PC-3 (cell line): ENCODE results near the gene RNF123. TPM values are rescaled to one million over a fixed set of nuclear protein-coding genes. Genes with fewer than 3 reads are reported as not detected.

Experiments
- ATAC-seq: fragments of 200-7000 bp; cut with Tn5 transposase; 2 replicates; pipeline ENCODE4 v1.9.1; 2020; ENCODE audit warnings: mild to moderate bottlenecking, moderate library complexity
- BruUV-seq: library from RNA; stranded (reverse); fragments of 400-500 nt; replicated peaks from 2 replicates; lab custom pipeline; 2021; lab: Mats Ljungman, UMichigan
- CTCF ChIA-PET: fragments of 300-600 bp; sonication (Branson Sonifier 250); formaldehyde crosslinking; loops from one replicate; lab custom pipeline; 2022; ENCODE audit warnings: antibody characterized with exemption; lab: Charles Lee
- POLR2A ChIA-PET: fragments of 300-600 bp; sonication (Branson Sonifier 250); formaldehyde crosslinking; loops from one replicate; lab custom pipeline; 2022; ENCODE audit warnings: antibody characterized with exemption; ENCODE audit not compliant: unreplicated experiment; lab: Charles Lee
- DNase-seq: peaks from one replicate; pipeline ENCODE4 v3.0.0-alpha.2; 2015
- H2AFZ ChIP-seq: fragments of 300-600 bp; sonication (generic); 2 replicates; pipeline ENCODE4 v1.6.0; 2016; ENCODE audit warnings: antibody characterized with exemption, low read length
- H3F3A ChIP-seq: fragments of 300-600 bp; sonication (generic); one replicate; pipeline ENCODE4 v1.6.0; 2017; ENCODE audit warnings: antibody characterized with exemption, low read length, control low read depth, mild to moderate bottlenecking; ENCODE audit not compliant: unreplicated experiment
- H3K27ac ChIP-seq: fragments of 300-600 bp; sonication (generic); 2 replicates; pipeline ENCODE4 v1.5.1; 2016; ENCODE audit warnings: mild to moderate bottlenecking, low read length
- H3K27me3 ChIP-seq: fragments of 300-600 bp; sonication (generic); 2 replicates; pipeline ENCODE4 v1.6.1; 2016; ENCODE audit warnings: low read length, mixed read lengths
- H3K36me3 ChIP-seq: fragments of 300-600 bp; sonication (generic); 2 replicates; pipeline ENCODE4 v1.6.1; 2016; ENCODE audit warnings: low read depth, mixed run types, low read length, mixed read lengths
- H3K4me1 ChIP-seq: fragments of 300-600 bp; sonication (generic); 2 replicates; pipeline ENCODE4 v1.5.1; 2016; ENCODE audit warnings: low read length; ENCODE audit not compliant: insufficient read depth
- H3K4me2 ChIP-seq: fragments of 300-600 bp; sonication (generic); 2 replicates; pipeline ENCODE4 v1.6.0; 2016; ENCODE audit warnings: low read length
- H3K4me3 ChIP-seq: fragments of 300-600 bp; sonication (generic); 2 replicates; pipeline ENCODE4 v1.5.1; 2016; ENCODE audit warnings: mild to moderate bottlenecking, low read length, mixed read lengths
- H3K79me2 ChIP-seq: fragments of 300-600 bp; sonication (generic); 2 replicates; pipeline ENCODE4 v1.6.1; 2017; ENCODE audit warnings: low read length, mixed read lengths
- H3K9ac ChIP-seq: fragments of 300-600 bp; sonication (generic); 2 replicates; pipeline ENCODE4 v1.6.0; 2016; ENCODE audit warnings: mild to moderate bottlenecking, low read length
- H3K9me2 ChIP-seq: fragments of 300-600 bp; sonication (generic); replicated peaks from 2 replicates; pipeline ENCODE4 v1.6.1; 2016; ENCODE audit warnings: mixed run types, low read length, mixed read lengths
- H3K9me3 ChIP-seq: fragments of 300-600 bp; sonication (generic); 2 replicates; pipeline ENCODE4 v1.6.1; 2016; ENCODE audit warnings: low read length, mixed read lengths
- H4K20me1 ChIP-seq: fragments of 300-600 bp; sonication (generic); 2 replicates; pipeline ENCODE4 v1.6.1; 2016; ENCODE audit warnings: low read length, mixed read lengths
- CTCF ChIP-seq: fragments of 300-600 bp; sonication (generic); conservative IDR thresholded peaks from 2 replicates; pipeline ENCODE4 v1.5.1; 2017; ENCODE audit warnings: antibody characterized with exemption, low read depth, mild to moderate bottlenecking, low read length
- EZH2 ChIP-seq: fragments of 300-600 bp; sonication (generic); IDR thresholded peaks from one replicate; pipeline ENCODE4 v1.6.1; 2017; ENCODE audit warnings: antibody characterized with exemption, mild to moderate bottlenecking, low read length; ENCODE audit not compliant: unreplicated experiment
- EZH2phosphoT487 ChIP-seq: fragments of 300-600 bp; sonication (generic); IDR thresholded peaks from 2 replicates; pipeline ENCODE4 v1.6.1; 2018; ENCODE audit warnings: mild to moderate bottlenecking, antibody characterized with exemption, low read length, borderline replicate concordance
- intact Hi-C: fragments of 100-400 bp; cut with micrococcal nuclease; formaldehyde crosslinking; loops from 2 replicates; pipeline ENCODE4 v1.9.0; 2023
- total RNA-seq: library from RNA; depleted of rRNA; stranded (reverse); fragments of >200 nt; gene quantifications from 2 replicates; pipeline ENCODE4 v1.2.3, GENCODE V29; 2014

RNF123 gene
- total RNA-seq, 1 experiment from 2014 or later = 38.6 TPM

DNA sequence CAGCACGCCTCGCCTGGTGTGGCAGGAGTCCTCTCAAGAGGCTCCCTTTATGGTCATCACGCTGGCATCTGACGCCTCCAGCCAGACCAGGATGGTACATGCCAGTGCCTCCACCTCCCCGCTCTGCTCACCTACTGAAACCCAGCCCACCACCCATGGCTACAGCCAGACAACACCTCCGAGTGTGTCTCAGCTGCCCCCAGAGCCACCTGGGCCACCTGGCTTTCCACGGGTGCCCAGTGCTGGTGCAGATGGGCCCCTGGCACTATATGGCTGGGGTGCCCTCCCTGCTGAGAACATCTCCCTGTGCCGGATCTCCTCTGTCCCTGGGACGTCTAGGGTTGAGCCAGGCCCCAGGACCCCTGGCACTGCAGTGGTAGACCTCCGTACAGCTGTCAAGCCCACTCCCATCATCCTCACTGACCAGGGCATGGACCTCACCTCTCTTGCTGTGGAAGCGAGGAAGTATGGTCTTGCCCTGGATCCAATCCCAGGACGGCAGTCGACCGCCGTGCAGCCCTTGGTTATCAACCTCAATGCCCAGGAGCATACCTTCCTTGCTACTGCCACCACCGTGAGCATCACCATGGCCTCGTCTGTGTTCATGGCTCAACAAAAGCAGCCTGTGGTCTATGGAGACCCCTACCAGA, 35.1 kb upstream of the RNF123 start:
- Histone ChIP-seq H3K79me2 (no peaks in the 10 kb centered on the region), H4K20me1 (no peaks in the 10 kb centered on the region), H3K4me3 (no peak overlapping the region), H3K27ac (no peak overlapping the region), H3K27me3 (no peaks in the 10 kb centered on the region), H3K9ac (no peak overlapping the region), H3K4me2 (no peak overlapping the region), H3K36me3 (no peaks in the 10 kb centered on the region), H2AFZ (no peak overlapping the region), H3K4me1 (no peaks in the 10 kb centered on the region), H3K9me2 (no peaks in the 10 kb centered on the region), H3F3A (no peaks in the 10 kb centered on the region), H3K9me3 (no peaks in the 10 kb centered on the region)
- intact Hi-C loops = no loop called here
- POLR2A ChIA-PET = no interaction called here
- no peak for TF ChIP-seq EZH2phosphoT487
- TF ChIP-seq EZH2 = no peak
- no peak for TF ChIP-seq CTCF
- DNase-seq (no peak), ATAC-seq (no peak)
- CTCF ChIA-PET = no interaction called here
- no TSS peak for BruUV-seq

- ATAC-seq = no peak
Measured at GRCh38 chr3:49654955-49655556, 34.3 kb upstream of the RNF123 start.

More at GRCh38 chr3:49654955-49655556, 34.3 kb upstream of the RNF123 start:
- H3K4me3 ChIP-seq = no peak overlapping the region
- no peaks in the 10 kb centered on the region for H3K79me2 ChIP-seq
- ChIA-PET POLR2A (no interaction called here), CTCF (interaction anchor here (0.5 kb wide), 1 partner anchor 14 kb away, joined by 6 read pairs; no protein-coding TSS in a partner anchor)
- intact Hi-C loops = no loop called here
- no peaks in the 10 kb centered on the region for H3F3A ChIP-seq
- no peak overlapping the region for H2AFZ ChIP-seq
- no peaks in the 10 kb centered on the region for H4K20me1 ChIP-seq
- H3K4me2 ChIP-seq = no peak overlapping the region
- no peaks in the 10 kb centered on the region for H3K27me3 ChIP-seq
- no peak for DNase-seq
- no peaks in the 10 kb centered on the region for H3K4me1 ChIP-seq
- TF ChIP-seq CTCF (no peak), EZH2 (no peak), EZH2phosphoT487 (no peak)
- no TSS peak for BruUV-seq
- H3K27ac ChIP-seq = no peak overlapping the region
- H3K36me3 ChIP-seq = no peaks in the 10 kb centered on the region
- no peaks in the 10 kb centered on the region for H3K9me3 ChIP-seq
- no peak overlapping the region for H3K9ac ChIP-seq
- no peaks in the 10 kb centered on the region for H3K9me2 ChIP-seq
